Hepatocyte (in vitro differentiated cells): Measurements from ENCODE around the gene MASP1. TPM values are rescaled to one million over a fixed set of nuclear protein-coding genes. Genes with fewer than 3 reads are reported as not detected.
A peak's percentile ranks its signal among the peaks of the same experiment; 100 is the strongest.

Experiments
- DNase-seq: peaks from one replicate; pipeline ENCODE4 v3.0.0-alpha.2; 2016; ENCODE audit warnings: low spot score
- H2AFZ ChIP-seq: fragments of 200-600 bp; sonication (generic); 2 replicates; pipeline ENCODE4 v1.6.0; 2016; ENCODE audit warnings: antibody characterized with exemption, mild to moderate bottlenecking
- H3K27ac ChIP-seq: fragments of 200-600 bp; sonication (generic); 2 replicates; pipeline ENCODE4 v1.5.1; 2016; ENCODE audit warnings: mild to moderate bottlenecking
- H3K27me3 ChIP-seq: fragments of 200-600 bp; sonication (generic); 2 replicates; pipeline ENCODE4 v1.6.1; 2016
- H3K36me3 ChIP-seq: fragments of 200-600 bp; sonication (generic); replicated peaks from 2 replicates; pipeline ENCODE4 v1.5.1; 2016; ENCODE audit warnings: low read depth; ENCODE audit not compliant: insufficient read depth
- H3K4me1 ChIP-seq: fragments of 200-600 bp; sonication (generic); 2 replicates; pipeline ENCODE4 v1.5.1; 2016; ENCODE audit warnings: mild to moderate bottlenecking, moderate library complexity; ENCODE audit not compliant: insufficient read depth
- H3K4me2 ChIP-seq: fragments of 200-600 bp; sonication (generic); 2 replicates; pipeline ENCODE4 v1.6.0; 2016
- H3K4me3 ChIP-seq: fragments of 200-600 bp; sonication (generic); 2 replicates; pipeline ENCODE4 v1.5.1; 2016; ENCODE audit warnings: mild to moderate bottlenecking
- H3K79me2 ChIP-seq: fragments of 200-600 bp; sonication (generic); 2 replicates; pipeline ENCODE4 v1.6.0; 2017; ENCODE audit warnings: mild to moderate bottlenecking
- H3K9me2 ChIP-seq: fragments of 200-600 bp; sonication (generic); replicated peaks from 2 replicates; pipeline ENCODE4 v1.6.0; 2017; ENCODE audit warnings: mild to moderate bottlenecking; ENCODE audit not compliant: insufficient read depth
- H3K9me3 ChIP-seq: fragments of 200-600 bp; sonication (generic); 2 replicates; pipeline ENCODE4 v1.5.1; 2016; ENCODE audit warnings: low read depth, mild to moderate bottlenecking
- H4K20me1 ChIP-seq: fragments of 200-600 bp; sonication (generic); 2 replicates; pipeline ENCODE4 v1.6.0; 2016; ENCODE audit warnings: mild to moderate bottlenecking; ENCODE audit not compliant: insufficient read depth, poor library complexity, severe bottlenecking
- EZH2 ChIP-seq: fragments of 200-600 bp; sonication (generic); IDR thresholded peaks from 2 replicates; pipeline ENCODE4 v1.6.1; 2016; ENCODE audit warnings: antibody characterized with exemption, mild to moderate bottlenecking, borderline replicate concordance
- EZH2phosphoT487 ChIP-seq: fragments of 200-600 bp; sonication (generic); IDR thresholded peaks from one replicate; pipeline ENCODE4 v1.6.1; 2018; ENCODE audit warnings: antibody characterized with exemption, mild to moderate bottlenecking, low read depth, moderate library complexity; ENCODE audit not compliant: unreplicated experiment, severe bottlenecking
- WGBS: methylation state at CpG from one replicate; pipeline ENCODE4 v1.1.6; 2016; ENCODE audit warnings: low lambda C conversion rate; ENCODE audit errors: missing lambda C conversion rate; 5-methylcytosine and 5-hydroxymethylcytosine counted together
- polyA plus RNA-seq: library from polyadenylated mRNA; unstranded; fragments of >200 nt; fragmentation: Nextera tagmentation; extraction: Ambion mirVana; gene quantifications from 2 replicates; pipeline ENCODE4 v1.2.1, GENCODE V29; 2016
- total RNA-seq: library from RNA; depleted of rRNA; stranded (reverse); fragments of >200 nt; gene quantifications from 2 replicates; pipeline ENCODE4 v1.2.3, GENCODE V29; 2014
- TF ChIP-seq, protein P1 (sequence below): fragments of 200-600 bp; sonication (generic); IDR thresholded peaks from 2 replicates; pipeline ENCODE4 v1.5.1; 2016; ENCODE audit warnings: antibody characterized with exemption, mild to moderate bottlenecking; ENCODE audit not compliant: poor library complexity

MASP1 gene
- total and polyA plus RNA-seq, 2 experiments from 2014 or later, result 23.3 to 29.0 TPM

DNA sequence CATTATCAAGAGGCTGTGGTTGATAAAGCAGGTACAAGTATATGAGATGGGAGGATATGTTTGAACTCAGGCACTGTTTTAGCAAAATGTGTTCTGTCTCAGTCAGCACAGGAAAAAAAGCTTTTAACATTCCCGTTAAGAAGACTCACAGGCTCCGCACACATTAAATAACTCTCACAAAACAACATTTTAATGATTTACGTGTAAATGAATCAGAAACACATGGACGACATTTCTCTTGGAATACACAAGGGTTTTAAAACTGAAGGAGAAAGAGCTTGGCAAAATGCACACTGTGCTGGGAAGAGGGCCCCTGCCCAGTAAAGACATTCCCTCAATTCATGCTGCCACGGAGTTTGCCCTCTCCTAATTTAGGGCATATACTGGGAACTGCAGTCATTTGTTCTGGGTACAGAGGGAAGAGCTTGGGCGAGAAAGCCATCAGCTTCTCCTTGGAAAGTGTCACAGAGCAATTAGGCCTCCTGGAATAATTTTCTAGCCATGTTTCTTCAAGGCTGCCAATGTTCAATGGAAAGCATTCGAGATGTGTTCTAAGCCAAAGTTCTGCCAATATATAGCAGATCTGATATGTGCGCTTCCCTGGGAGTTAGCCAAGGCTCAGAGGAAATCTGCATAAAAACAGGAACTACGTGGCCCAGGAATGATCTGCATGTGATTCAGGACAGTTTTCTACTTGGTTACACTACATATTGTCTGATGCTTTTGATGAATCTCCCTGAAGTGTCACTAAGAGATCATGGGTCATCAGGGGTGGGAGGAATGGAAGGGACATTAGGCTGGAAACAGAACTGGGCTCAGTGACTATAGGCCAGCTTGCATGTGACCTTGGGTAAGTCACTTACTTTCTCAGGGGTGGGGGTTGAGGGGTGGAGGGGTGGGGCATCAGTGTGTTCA is 2.2 kb upstream of the MASP1 start:
- Histone ChIP-seq H3K27me3 (no peaks in the 10 kb centered on the region), H3K9me3 (no peaks in the 10 kb centered on the region), H3K4me3 (no peak overlapping the region), H3K27ac (peak overlapping the region; percentile 88), H3K9me2 (no peaks in the 10 kb centered on the region), H3K36me3 (no peaks in the 10 kb centered on the region), H3K79me2 (peaks cover 8% of the 10 kb centered on the region), H3K4me2 (peak overlapping the region; percentile 84), H4K20me1 (no peaks in the 10 kb centered on the region), H3K4me1 (peaks cover 36% of the 10 kb centered on the region), H2AFZ (no peak overlapping the region)
- WGBS, result 64% methylated on average over 9 of the region's 9 CpGs
- TF ChIP-seq EZH2, result no peak
- TF ChIP-seq, protein P1, sequence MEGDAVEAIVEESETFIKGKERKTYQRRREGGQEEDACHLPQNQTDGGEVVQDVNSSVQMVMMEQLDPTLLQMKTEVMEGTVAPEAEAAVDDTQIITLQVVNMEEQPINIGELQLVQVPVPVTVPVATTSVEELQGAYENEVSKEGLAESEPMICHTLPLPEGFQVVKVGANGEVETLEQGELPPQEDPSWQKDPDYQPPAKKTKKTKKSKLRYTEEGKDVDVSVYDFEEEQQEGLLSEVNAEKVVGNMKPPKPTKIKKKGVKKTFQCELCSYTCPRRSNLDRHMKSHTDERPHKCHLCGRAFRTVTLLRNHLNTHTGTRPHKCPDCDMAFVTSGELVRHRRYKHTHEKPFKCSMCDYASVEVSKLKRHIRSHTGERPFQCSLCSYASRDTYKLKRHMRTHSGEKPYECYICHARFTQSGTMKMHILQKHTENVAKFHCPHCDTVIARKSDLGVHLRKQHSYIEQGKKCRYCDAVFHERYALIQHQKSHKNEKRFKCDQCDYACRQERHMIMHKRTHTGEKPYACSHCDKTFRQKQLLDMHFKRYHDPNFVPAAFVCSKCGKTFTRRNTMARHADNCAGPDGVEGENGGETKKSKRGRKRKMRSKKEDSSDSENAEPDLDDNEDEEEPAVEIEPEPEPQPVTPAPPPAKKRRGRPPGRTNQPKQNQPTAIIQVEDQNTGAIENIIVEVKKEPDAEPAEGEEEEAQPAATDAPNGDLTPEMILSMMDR, result no peak
- no peak for DNase-seq

DNA sequence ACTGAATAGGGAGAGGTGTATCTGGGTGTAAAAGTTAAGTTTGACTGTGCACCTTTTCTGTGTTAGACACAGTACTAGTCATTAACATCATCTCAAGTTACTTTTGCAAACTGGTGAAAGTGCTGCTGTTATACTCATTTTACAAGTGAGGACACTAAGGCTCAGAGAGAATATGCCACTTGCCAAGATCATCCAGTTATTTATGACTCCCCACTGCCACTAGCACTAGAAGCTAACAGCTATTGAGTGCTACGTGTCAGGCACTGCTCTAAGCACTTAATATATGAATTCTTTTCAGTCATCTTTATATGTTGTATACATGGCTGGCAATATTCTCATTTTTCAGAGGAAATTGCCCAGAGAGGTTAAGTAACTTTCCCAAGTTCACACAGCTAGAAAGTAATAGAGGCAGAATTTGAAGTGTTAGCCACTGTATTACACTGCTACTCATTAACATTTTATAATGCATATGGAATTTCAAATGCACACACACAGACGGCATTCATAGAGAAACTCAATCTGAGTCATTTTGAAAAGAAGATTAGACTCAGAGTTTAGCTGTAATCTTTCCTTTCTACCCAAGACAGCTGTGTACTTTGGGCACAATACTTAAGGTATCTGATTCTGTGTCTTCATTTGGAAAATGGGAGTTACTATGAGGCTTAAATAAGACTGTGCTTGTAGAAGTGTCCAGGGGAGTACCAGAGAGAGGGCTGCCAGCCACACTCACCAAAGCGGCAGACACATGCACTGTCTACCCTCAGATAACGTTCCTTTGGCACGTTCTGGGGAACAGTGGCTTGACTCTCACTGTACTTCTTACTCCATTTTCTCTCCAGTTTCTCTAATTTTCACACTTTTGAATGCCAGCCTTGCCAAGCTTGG is 1.3 kb upstream of the MASP1 start:
- H3K27ac ChIP-seq, result peak overlapping the region; percentile 88
- TF ChIP-seq EZH2phosphoT487, result no peak
- TF ChIP-seq EZH2, result no peak
- TF ChIP-seq, protein P1, result no peak
- H2AFZ ChIP-seq, result no peak overlapping the region
- H3K36me3 ChIP-seq, result no peaks in the 10 kb centered on the region
- no peaks in the 10 kb centered on the region for H4K20me1 ChIP-seq
- WGBS, result 59% methylated on average over 5 of the region's 5 CpGs
- no peaks in the 10 kb centered on the region for H3K9me3 ChIP-seq
- H3K4me3 ChIP-seq, result no peak overlapping the region
- no peak for DNase-seq
- peaks cover 36% of the 10 kb centered on the region for H3K4me1 ChIP-seq
- H3K4me2 ChIP-seq, result peak overlapping the region; percentile 84
- no peaks in the 10 kb centered on the region for H3K9me2 ChIP-seq
- peaks cover 12% of the 10 kb centered on the region for H3K79me2 ChIP-seq
- H3K27me3 ChIP-seq, result no peaks in the 10 kb centered on the region

DNA sequence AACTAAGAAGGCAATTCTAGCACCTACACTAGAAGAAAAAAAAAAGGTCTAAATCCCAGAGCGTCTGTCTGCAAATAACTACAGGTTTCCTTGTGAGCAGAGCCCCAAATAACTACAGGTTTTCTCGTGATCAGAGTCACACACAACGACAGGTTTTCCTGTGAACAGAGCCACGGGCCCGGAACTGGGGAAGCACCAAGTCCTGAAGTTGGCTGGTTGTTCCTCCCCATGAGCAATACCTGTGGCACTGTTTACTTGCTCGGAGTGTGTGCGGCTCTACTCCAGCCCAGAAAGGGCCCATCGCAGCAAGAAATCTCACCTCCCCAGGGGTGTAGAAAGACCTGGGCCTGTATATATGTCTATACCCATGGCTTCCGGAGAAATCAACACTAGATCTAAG is 644 bp upstream of the MASP1 start:
- H3K27ac ChIP-seq, result peak overlapping the region; percentile 88

More for the DNA sequence above, 644 bp upstream of the MASP1 start:
- no peaks in the 10 kb centered on the region for H3K9me3 ChIP-seq
- no peaks in the 10 kb centered on the region for H3K9me2 ChIP-seq
- H3K4me2 ChIP-seq, result peak overlapping the region; percentile 84
- WGBS, result 44% methylated on average over 9 of the region's 9 CpGs
- H4K20me1 ChIP-seq, result no peaks in the 10 kb centered on the region
- H3K36me3 ChIP-seq, result no peaks in the 10 kb centered on the region
- peaks cover 36% of the 10 kb centered on the region for H3K4me1 ChIP-seq
- no peaks in the 10 kb centered on the region for H3K27me3 ChIP-seq
- DNase-seq, result peak; percentile 64
- H3K79me2 ChIP-seq, result peaks cover 12% of the 10 kb centered on the region
- peak overlapping the region; percentile 36 for H2AFZ ChIP-seq
- H3K4me3 ChIP-seq, result peak overlapping the region; percentile 23
- TF ChIP-seq EZH2 (no peak), EZH2phosphoT487 (no peak)
- TF ChIP-seq, protein P1, result no peak
